ENCODE measurements around the gene TTC28.
A peak's percentile ranks its signal among the peaks of the same experiment; 100 is the strongest.

TTC28 gene

DNA sequence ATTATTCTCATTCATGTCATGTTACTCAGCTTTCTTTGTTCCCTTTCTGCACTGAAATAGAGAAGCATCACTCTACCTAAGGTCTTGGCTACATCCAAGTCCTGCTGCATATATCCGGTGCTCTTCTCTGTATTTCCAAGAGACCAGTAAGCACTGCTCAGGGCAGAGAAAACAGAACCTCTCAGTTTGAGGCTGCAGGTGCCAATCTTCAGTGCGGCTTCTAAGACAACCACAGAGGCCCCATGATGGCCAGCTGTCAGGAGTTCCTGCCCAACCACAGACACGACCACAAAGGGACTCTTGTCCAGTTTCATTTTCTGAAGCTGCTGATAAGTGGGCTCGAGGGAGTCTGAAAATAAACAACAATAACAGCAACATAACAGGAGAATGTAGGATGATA is 382.1 kb downstream of the TTC28 start:
- peak in 38 of 56 donors; percentile 1 to 67 (median 25) for DNase-seq

GRCh38 chr22:28296452-28296851 is 383.2 kb downstream of the TTC28 start:
- no peak for DNase-seq

- DNase-seq = no peak
Measured at GRCh38 chr22:28283068-28283654, 396.5 kb downstream of the TTC28 start.

- no peak for DNase-seq
Measured at GRCh38 chr22:28282405-28283067, 397.1 kb downstream of the TTC28 start.

DNA sequence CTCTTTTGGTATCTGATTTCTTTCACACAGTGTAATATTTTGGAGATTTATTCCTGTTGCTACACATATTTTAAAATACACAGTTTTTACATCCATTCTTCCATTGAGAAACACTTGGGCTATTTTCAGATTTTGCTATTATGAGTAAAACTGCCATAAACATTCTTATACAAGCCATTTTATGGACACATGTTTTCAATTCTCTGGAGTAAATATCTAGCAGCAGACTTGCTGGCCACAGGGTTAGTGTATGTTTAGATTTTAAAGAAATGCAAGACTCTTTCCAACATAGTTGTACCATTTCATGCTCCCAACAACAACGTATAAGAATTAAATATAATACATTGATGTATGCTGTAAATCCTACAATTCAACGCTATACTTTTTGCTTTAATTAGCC is 399.8 kb downstream of the TTC28 start:
- no peak for DNase-seq

DNA sequence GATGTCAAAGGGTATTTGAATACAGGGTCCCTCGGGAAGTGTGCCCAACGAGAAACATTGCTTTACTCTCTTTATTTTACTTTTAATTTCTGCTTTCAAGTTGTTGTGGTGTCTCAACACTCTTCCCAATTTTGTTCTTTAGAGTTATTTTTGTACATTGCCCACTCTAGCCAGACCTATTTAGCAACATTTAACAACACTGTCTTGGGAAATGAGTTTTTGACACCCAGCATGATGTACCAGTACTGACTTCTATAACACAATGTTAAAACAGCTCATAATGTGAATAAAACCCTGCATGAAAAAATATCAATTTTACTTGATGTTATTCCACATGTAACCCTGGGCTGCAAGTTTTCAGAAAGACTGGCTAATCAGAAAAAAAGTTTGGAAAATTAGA is 410.4 kb downstream of the TTC28 start:
- DNase-seq = no peak

GRCh38 chr22:28268850-28269249 is 410.8 kb downstream of the TTC28 start:
- DNase-seq = peak in 2 of 56 donors; percentile 3 to 4

DNA sequence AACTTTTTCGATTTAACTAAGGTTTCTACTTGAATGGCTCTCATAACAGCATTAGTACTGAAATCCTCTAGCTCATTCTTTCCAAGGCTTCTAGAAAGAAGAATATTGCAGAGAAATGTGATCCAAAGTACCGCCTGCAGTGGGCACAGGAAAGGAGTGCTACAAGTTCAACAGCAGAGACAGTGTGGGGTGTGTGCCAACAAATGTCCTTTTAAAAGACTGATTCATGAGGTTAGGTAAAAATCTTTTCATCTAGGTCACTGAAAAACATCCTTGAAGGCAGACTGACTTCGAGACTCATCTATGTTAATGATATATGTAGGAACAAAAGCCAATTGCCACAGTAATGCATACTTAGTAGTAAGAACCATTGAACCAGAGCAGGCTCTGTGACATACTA is 411.5 kb downstream of the TTC28 start:
- peak in 1 of 56 donors; percentile 6 for DNase-seq

GRCh38 chr22:28260619-28261018 is 419.0 kb downstream of the TTC28 start:
- DNase-seq = no peak

- no peak for DNase-seq
Measured at GRCh38 chr22:28259774-28260312, 419.8 kb downstream of the TTC28 start.

DNA sequence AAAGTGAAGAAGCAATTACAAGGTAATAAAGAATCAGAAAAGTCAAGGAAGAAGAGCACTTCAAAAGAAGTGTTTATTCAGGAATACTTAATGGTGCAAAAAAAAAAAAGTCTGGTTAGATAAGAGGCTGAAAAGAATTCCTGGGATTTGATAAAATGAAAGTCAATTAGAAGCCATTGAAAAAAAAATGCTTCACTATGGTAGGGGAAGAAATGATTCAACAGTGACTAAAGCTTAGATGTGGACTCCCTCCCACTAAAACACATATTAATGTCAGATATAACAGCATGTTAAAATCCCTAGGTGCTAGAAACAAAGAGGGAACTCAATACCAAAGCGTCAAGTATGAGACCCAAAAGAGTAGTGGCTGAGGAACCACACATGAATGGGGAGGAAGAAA is 425.2 kb downstream of the TTC28 start:
- no peak for DNase-seq

- no peak for DNase-seq
Measured at GRCh38 chr22:28252539-28252938, 427.1 kb downstream of the TTC28 start.

DNA sequence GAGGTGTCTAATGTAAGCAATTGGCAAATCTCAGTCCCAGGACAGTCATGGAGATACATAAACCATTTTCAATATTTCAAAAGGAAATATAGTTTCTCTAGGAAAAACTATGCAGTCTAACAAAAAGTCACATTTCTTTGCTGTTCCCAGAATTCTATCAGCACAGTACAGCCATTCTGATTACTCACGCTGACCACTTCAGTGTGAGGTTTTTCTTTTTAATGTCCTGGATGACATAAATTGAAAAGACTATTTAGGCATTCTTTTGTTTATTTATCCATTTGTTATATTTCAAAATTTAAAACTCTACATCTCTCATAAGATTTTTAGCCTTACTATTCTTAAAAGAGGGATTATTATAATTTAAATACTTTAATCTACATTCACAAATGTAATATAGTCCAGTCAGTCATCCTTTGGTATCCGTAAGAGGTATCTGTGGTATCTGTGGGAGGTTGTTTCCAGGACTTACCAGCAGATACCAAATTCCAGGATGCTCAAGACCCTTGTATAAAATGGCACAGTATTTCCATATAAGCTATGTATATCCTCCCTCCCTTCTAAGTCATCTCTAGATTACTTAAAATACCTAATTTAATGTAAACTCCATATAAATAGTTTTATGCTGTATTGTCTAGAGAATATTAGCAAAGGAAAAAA is 429.5 kb downstream of the TTC28 start:
- no peak for DNase-seq

DNA sequence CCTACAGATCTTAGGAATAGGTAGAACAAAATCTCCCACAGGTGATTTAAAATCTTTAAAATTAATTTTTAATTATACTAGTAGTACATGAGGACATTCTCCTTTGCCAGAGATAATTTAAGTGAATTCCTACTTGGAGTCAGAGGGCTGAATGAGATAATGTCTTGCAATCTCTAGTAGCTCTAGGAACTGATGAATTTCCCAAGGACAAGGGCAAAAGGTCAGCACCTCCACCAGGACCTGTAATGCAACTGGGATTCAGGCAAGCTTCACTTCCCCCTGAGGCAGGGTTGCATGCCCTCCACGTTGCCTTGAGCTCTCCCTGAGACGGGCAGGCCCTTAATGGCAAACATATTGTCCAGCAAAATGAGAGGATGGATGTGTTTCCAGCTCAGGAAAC is 430.2 kb downstream of the TTC28 start:
- DNase-seq = no peak

GRCh38 chr22:28247667-28248363 is 431.8 kb downstream of the TTC28 start:
- DNase-seq = peak in 23 of 56 donors; percentile 1 to 49 (median 16)

- peak in 1 of 56 donors; percentile 2 for DNase-seq
Measured at GRCh38 chr22:28247136-28247535, 432.5 kb downstream of the TTC28 start.

DNA sequence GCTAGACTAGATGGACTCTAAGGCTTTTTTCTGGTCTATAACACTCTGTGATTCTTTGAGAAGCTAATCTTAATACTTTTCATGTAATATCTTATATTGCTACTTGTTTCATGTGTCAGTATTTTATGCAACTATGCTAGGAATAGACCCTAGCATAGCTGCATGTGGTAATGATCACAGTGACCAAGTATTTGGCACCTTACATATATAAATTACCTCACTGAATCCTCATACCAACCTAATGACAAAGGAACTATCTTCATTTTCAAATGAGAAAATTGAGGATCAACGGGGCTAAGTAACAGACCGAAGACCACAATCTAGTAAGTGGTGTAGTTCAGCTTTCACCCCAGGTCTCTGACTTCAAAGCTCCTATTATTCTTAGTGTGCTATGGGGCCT is 433.2 kb downstream of the TTC28 start:
- DNase-seq = no peak

- no peak for DNase-seq
Measured at GRCh38 chr22:28245579-28246224, 433.9 kb downstream of the TTC28 start.

DNA sequence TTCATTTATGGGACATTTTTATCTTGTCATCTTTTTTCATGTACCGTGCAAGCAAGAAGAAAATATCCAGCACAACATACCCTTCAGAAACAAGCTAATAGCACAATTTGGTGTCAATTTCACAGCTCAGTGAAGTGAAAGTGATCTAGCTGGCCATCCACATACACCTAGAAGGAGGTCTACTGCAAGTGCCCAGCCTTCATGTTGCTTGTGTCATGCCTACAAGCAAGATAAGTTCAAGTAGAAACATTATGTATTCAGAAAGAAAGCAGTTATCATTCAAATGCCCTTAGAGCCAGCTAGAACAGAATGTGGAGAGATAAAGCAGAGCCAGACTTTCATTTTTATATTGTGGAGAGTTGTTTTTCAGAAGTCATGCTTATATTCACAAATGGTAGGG is 434.9 kb downstream of the TTC28 start:
- DNase-seq = no peak

GRCh38 chr22:28243539-28243938 is 436.1 kb downstream of the TTC28 start:
- DNase-seq = no peak

- DNase-seq = no peak
Measured at GRCh38 chr22:28241656-28242290, 437.9 kb downstream of the TTC28 start.
